ENCODE results near the gene ZNF526. TPM values are rescaled to one million over a fixed set of nuclear protein-coding genes. Genes with fewer than 3 reads are reported as not detected.

Gene ZNF526
- total RNA-seq, 1 donor from 2014 or later, result 6.1 TPM

GRCh38 chr19:42247640-42248199, 27.6 kb downstream of the ZNF526 start:
- no peak overlapping the region for H3K27ac ChIP-seq
- DNase-seq (ENCODE audit: extremely low spot score in 2 of 2), result no peak
- intact Hi-C loops (cut with DNase I), result no loop called here
- H3K4me3 ChIP-seq, result no peak overlapping the region
- peaks cover 0 to 17% of the 10 kb centered on the region in 2 donors for H3K36me3 ChIP-seq
- peaks cover 60% of the 10 kb centered on the region for H3K4me1 ChIP-seq
- H3K27me3 ChIP-seq, result no peaks in the 10 kb centered on the region
- no peak for TF ChIP-seq POLR2A (IDR thresholded peaks at IDR 0.05)
- no peak for TF ChIP-seq POLR2AphosphoS5 (IDR thresholded peaks at IDR 0.05; ENCODE audit: insufficient read depth in 1 of 2, low read depth in 1 of 2)
- no peak for TF ChIP-seq CTCF (IDR thresholded peaks at IDR 0.05)
- no peaks in the 10 kb centered on the region for H3K9me3 ChIP-seq

- H3K27ac ChIP-seq, result no peak overlapping the region
- peaks cover 0 to 17% of the 10 kb centered on the region in 2 donors for H3K36me3 ChIP-seq
- H3K27me3 ChIP-seq, result no peaks in the 10 kb centered on the region
- no peak overlapping the region for H3K4me3 ChIP-seq
- no peaks in the 10 kb centered on the region for H3K9me3 ChIP-seq
- peaks cover 64% of the 10 kb centered on the region for H3K4me1 ChIP-seq
- intact Hi-C loops (cut with DNase I), result no loop called here
- TF ChIP-seq POLR2A (IDR thresholded peaks at IDR 0.05), result no peak
- peak in 1 of 2 donors; percentile 20 for TF ChIP-seq POLR2AphosphoS5 (IDR thresholded peaks at IDR 0.05; ENCODE audit: insufficient read depth in 1 of 2, low read depth in 1 of 2)
- no peak for TF ChIP-seq CTCF (IDR thresholded peaks at IDR 0.05)
- no peak for DNase-seq (ENCODE audit: extremely low spot score in 2 of 2)
Measured at GRCh38 chr19:42248270-42249148, 28.4 kb downstream of the ZNF526 start.

GRCh38 chr19:42249149-42249750, 29.1 kb downstream of the ZNF526 start:
- peaks cover 0 to 17% of the 10 kb centered on the region in 2 donors for H3K36me3 ChIP-seq
- peaks cover 57% of the 10 kb centered on the region for H3K4me1 ChIP-seq
- no peaks in the 10 kb centered on the region for H3K9me3 ChIP-seq
- intact Hi-C loops (cut with DNase I), result no loop called here
- TF ChIP-seq CTCF (IDR thresholded peaks at IDR 0.05), result no peak
- no peak for TF ChIP-seq POLR2AphosphoS5 (IDR thresholded peaks at IDR 0.05; ENCODE audit: insufficient read depth in 1 of 2, low read depth in 1 of 2)
- TF ChIP-seq POLR2A (IDR thresholded peaks at IDR 0.05), result no peak
- no peak overlapping the region for H3K4me3 ChIP-seq
- DNase-seq (ENCODE audit: extremely low spot score in 2 of 2), result no peak
- H3K27ac ChIP-seq, result peak overlapping the region; percentile 100
- no peaks in the 10 kb centered on the region for H3K27me3 ChIP-seq

GRCh38 chr19:42249769-42250168, 29.7 kb downstream of the ZNF526 start:
- peaks cover 56% of the 10 kb centered on the region for H3K4me1 ChIP-seq

More at GRCh38 chr19:42249769-42250168, 29.7 kb downstream of the ZNF526 start:
- H3K27me3 ChIP-seq, result no peaks in the 10 kb centered on the region
- no peak overlapping the region for H3K4me3 ChIP-seq
- intact Hi-C loops (cut with DNase I), result no loop called here
- no peak for TF ChIP-seq POLR2AphosphoS5 (IDR thresholded peaks at IDR 0.05; ENCODE audit: insufficient read depth in 1 of 2, low read depth in 1 of 2)
- no peak for TF ChIP-seq POLR2A (IDR thresholded peaks at IDR 0.05)
- TF ChIP-seq CTCF (IDR thresholded peaks at IDR 0.05), result no peak
- DNase-seq (ENCODE audit: extremely low spot score in 2 of 2), result no peak
- peak overlapping the region; percentile 100 for H3K27ac ChIP-seq
- H3K9me3 ChIP-seq, result no peaks in the 10 kb centered on the region
- H3K36me3 ChIP-seq, result peaks cover 0 to 17% of the 10 kb centered on the region in 2 donors

All from vagina (tissue), 2 donors.